ENCODE data around the gene ADTRP. TPM values are rescaled to one million over a fixed set of nuclear protein-coding genes. Genes with fewer than 3 reads are reported as not detected.

The ADTRP gene
- total RNA-seq, 1 experiment from 2014 or later, result 5.2 TPM

DNA sequence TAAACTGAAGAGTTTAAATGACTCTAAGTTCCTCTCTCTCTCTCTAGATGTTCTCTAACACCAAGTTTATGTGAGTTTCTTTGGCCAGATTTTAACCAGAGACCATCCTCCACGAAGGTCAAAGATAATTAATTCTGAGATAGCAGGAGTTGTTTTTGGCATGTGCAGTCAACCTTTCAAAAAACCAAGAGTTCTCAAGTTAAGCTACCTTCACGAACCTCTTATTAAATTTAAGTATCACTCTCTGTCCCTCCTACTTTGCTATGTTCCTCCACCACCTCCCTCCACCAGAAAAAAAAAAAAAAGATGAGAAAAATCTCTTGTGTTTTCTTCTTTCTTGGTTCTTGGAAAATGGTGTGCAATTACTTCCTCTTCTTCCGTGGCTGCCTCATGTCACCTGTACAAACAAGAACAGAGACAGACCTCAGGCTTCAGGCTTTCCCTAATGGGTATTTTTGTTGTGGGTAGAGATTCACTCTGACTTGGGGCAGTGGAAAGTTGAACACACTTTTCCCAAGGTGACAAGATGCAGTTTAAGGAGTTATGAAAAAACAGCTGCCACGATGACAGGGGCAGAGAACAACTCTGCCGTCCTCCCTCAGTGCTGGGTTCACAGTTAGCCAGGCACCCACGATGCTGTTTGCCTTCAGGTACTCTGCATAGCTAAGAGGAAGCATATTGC lies 64.3 kb downstream of the ADTRP start:
- DNase-seq, result no peak
- H3K27me3 ChIP-seq (replicated peaks; ENCODE audit: control insufficient read depth, insufficient read depth, low read length), result no peaks in the 10 kb centered on the region
- H3K4me1 ChIP-seq, result no peaks in the 10 kb centered on the region
- H3K36me3 ChIP-seq (ENCODE audit: control insufficient read depth, insufficient read depth, low read length), result no peaks in the 10 kb centered on the region
- H3K4me3 ChIP-seq (ENCODE audit: low read depth, low read length), result no peak overlapping the region
- H3K9me3 ChIP-seq, result no peaks in the 10 kb centered on the region
- TF ChIP-seq, protein P1, sequence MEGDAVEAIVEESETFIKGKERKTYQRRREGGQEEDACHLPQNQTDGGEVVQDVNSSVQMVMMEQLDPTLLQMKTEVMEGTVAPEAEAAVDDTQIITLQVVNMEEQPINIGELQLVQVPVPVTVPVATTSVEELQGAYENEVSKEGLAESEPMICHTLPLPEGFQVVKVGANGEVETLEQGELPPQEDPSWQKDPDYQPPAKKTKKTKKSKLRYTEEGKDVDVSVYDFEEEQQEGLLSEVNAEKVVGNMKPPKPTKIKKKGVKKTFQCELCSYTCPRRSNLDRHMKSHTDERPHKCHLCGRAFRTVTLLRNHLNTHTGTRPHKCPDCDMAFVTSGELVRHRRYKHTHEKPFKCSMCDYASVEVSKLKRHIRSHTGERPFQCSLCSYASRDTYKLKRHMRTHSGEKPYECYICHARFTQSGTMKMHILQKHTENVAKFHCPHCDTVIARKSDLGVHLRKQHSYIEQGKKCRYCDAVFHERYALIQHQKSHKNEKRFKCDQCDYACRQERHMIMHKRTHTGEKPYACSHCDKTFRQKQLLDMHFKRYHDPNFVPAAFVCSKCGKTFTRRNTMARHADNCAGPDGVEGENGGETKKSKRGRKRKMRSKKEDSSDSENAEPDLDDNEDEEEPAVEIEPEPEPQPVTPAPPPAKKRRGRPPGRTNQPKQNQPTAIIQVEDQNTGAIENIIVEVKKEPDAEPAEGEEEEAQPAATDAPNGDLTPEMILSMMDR (IDR thresholded peaks at IDR 0.05; ENCODE audit: insufficient read depth in 1 of 2, low read depth in 1 of 2, low read length in 1 of 2, severe bottlenecking in 1 of 2, unreplicated experiment in 1 of 2), result no peak
- ChIA-PET CTCF (no interaction called here), POLR2A (no interaction called here)
- no peaks in the 10 kb centered on the region for H3K4me1 Mint-ChIP-seq (ENCODE audit: low read depth, unreplicated experiment)
- no peaks in the 10 kb centered on the region for H3K27me3 Mint-ChIP-seq (ENCODE audit: insufficient read depth, unreplicated experiment)
- no peak overlapping the region for H3K4me3 Mint-ChIP-seq (ENCODE audit: unreplicated experiment)
- H3K27ac Mint-ChIP-seq (ENCODE audit: unreplicated experiment), result no peak overlapping the region
- intact Hi-C loops (cut with micrococcal nuclease; ENCODE audit: unreplicated experiment), result no loop called here
- no peaks in the 10 kb centered on the region for H3K9me3 Mint-ChIP-seq (ENCODE audit: unreplicated experiment)
- H3K36me3 Mint-ChIP-seq (ENCODE audit: insufficient read depth, unreplicated experiment), result peaks cover 4% of the 10 kb centered on the region
- BruUV-seq (replicated peaks), result no TSS peak

DNA sequence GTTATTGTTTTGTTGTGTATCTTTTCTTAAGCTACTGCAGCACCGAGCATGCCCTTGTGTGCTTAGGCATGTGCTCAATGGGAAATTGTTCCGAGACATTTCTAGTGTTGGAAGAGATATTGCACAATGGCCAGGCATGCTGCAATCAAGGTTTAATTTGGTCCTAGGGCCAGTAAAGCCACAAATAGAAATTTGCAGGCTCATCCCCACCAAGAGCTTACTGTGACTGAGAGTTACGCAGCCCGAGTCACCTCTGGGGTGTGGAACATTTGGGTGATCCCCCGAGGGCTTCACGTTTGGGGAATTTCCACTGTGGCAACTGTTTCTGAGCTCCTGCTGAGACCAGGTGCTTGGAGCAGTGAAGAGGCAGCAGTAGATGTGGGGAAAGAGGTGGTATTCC lies 65.8 kb downstream of the ADTRP start:
- POLR2A ChIA-PET, result no interaction called here
- peaks cover 4% of the 10 kb centered on the region for H3K36me3 Mint-ChIP-seq (ENCODE audit: insufficient read depth, unreplicated experiment)
- Histone ChIP-seq H3K4me3 (ENCODE audit: low read depth, low read length) (no peak overlapping the region), H3K4me1 (no peaks in the 10 kb centered on the region), H3K27me3 (replicated peaks; ENCODE audit: control insufficient read depth, insufficient read depth, low read length) (no peaks in the 10 kb centered on the region), H3K9me3 (no peaks in the 10 kb centered on the region), H3K36me3 (ENCODE audit: control insufficient read depth, insufficient read depth, low read length) (no peaks in the 10 kb centered on the region)
- intact Hi-C loops (cut with micrococcal nuclease; ENCODE audit: unreplicated experiment), result no loop called here
- no peak for DNase-seq
- no peaks in the 10 kb centered on the region for H3K4me1 Mint-ChIP-seq (ENCODE audit: low read depth, unreplicated experiment)
- no peak overlapping the region for H3K27ac Mint-ChIP-seq (ENCODE audit: unreplicated experiment)
- H3K4me3 Mint-ChIP-seq (ENCODE audit: unreplicated experiment), result no peak overlapping the region
- no TSS peak for BruUV-seq (replicated peaks)
- CTCF ChIA-PET, result no interaction called here
- TF ChIP-seq, protein P1 (IDR thresholded peaks at IDR 0.05; ENCODE audit: insufficient read depth in 1 of 2, low read depth in 1 of 2, low read length in 1 of 2, severe bottlenecking in 1 of 2, unreplicated experiment in 1 of 2), result no peak
- H3K9me3 Mint-ChIP-seq (ENCODE audit: unreplicated experiment), result no peaks in the 10 kb centered on the region
- H3K27me3 Mint-ChIP-seq (ENCODE audit: insufficient read depth, unreplicated experiment), result no peaks in the 10 kb centered on the region

DNA sequence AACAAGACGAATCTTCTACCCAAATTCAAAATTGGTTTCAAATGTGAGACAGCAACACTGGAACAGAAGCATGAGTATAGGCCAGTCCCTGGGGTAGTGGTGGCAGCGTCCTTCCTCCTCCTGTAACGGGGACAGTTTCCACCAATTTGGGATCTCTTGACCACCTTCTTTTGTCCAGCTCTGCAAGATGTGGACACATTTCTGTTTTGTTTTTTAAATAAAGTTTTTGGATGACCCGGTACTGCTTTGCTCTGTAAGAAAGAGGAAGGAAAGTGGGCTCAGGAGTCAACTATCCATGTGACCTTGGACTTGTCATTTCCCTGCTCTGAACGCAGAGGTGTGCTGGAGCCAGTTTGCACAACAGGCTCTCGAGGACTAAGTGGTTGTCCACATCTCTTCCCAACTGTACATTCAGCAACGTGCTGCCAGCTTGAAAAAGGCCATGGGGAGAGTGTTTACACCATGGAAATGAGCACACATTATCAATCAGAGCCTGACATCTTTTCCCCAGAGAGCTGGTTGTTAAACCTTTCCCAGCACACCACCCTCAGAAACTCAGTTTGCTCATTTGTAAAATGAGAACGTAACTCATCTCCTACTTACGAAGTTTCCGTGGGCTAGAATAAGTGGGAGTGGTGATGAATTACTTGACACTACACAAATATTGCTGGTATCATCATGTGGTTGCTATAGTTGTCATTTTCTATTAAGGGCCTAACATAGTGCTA lies 66.5 kb downstream of the ADTRP start:
- Mint-ChIP-seq H3K9me3 (ENCODE audit: unreplicated experiment) (no peaks in the 10 kb centered on the region), H3K4me3 (ENCODE audit: unreplicated experiment) (no peak overlapping the region), H3K4me1 (ENCODE audit: low read depth, unreplicated experiment) (no peaks in the 10 kb centered on the region), H3K27ac (ENCODE audit: unreplicated experiment) (no peak overlapping the region), H3K27me3 (ENCODE audit: insufficient read depth, unreplicated experiment) (no peaks in the 10 kb centered on the region), H3K36me3 (ENCODE audit: insufficient read depth, unreplicated experiment) (peaks cover 4% of the 10 kb centered on the region)
- no peaks in the 10 kb centered on the region for H3K36me3 ChIP-seq (ENCODE audit: control insufficient read depth, insufficient read depth, low read length)
- ChIA-PET POLR2A (no interaction called here), CTCF (no interaction called here)
- no peaks in the 10 kb centered on the region for H3K27me3 ChIP-seq (replicated peaks; ENCODE audit: control insufficient read depth, insufficient read depth, low read length)
- no peaks in the 10 kb centered on the region for H3K9me3 ChIP-seq
- no peaks in the 10 kb centered on the region for H3K4me1 ChIP-seq
- intact Hi-C loops (cut with micrococcal nuclease; ENCODE audit: unreplicated experiment), result no loop called here
- no TSS peak for BruUV-seq (replicated peaks)
- TF ChIP-seq, protein P1 (IDR thresholded peaks at IDR 0.05; ENCODE audit: insufficient read depth in 1 of 2, low read depth in 1 of 2, low read length in 1 of 2, severe bottlenecking in 1 of 2, unreplicated experiment in 1 of 2), result no peak
- no peak for DNase-seq
- no peak overlapping the region for H3K4me3 ChIP-seq (ENCODE audit: low read depth, low read length)

All from Caco-2 (cell line).